H1 (cell line): ENCODE data around the gene ADD1. TPM values are rescaled to one million over a fixed set of nuclear protein-coding genes. Genes with fewer than 3 reads are reported as not detected.
A peak's percentile ranks its signal among the peaks of the same experiment; 100 is the strongest.

Experiments used
- CTCF ChIA-PET: fragments of 300-600 bp; sonication (Branson Sonifier 250); formaldehyde crosslinking; loops from one replicate; lab custom pipeline; 2021; ENCODE audit not compliant: partially characterized antibody; lab: Charles Lee
- POLR2A ChIA-PET: fragments of 300-600 bp; sonication (Branson Sonifier 250); formaldehyde crosslinking; loops from one replicate; lab custom pipeline; 2021; ENCODE audit warnings: inconsistent platforms; ENCODE audit not compliant: partially characterized antibody; lab: Charles Lee
- DNase-seq, 2 experiments: peaks; one replicate each; pipeline versions ENCODE4 v3.0.0 to v3.0.0-alpha.2; 2010 to 2022; ENCODE audit warnings: low spot score in 2 of 2, low read depth in 1 of 2, mixed read lengths in 1 of 2
- FAIRE-seq: peaks from 2 replicates; lab custom pipeline; 2011; peaks lifted over from hg19 to GRCh38; lab: Jason Lieb, UNC
- H2AFZ ChIP-seq: 2 replicates; pipeline ENCODE4 v1.8.1; 2012; ENCODE audit warnings: low read length, inconsistent platforms
- H2AK5ac ChIP-seq: 2 replicates; pipeline ENCODE4 v1.6.1; 2013; ENCODE audit warnings: low read depth, low read length
- H2BK120ac ChIP-seq: replicated peaks from 2 replicates; pipeline ENCODE3; 2013; ENCODE audit warnings: low read depth, low read length, inconsistent platforms
- H2BK12ac ChIP-seq: 2 replicates; pipeline ENCODE4 v1.6.1; 2013; ENCODE audit warnings: low read depth, low read length
- H2BK15ac ChIP-seq: 2 replicates; pipeline ENCODE4 v1.6.1; 2013; ENCODE audit warnings: low read length
- H2BK20ac ChIP-seq: 2 replicates; pipeline ENCODE4 v1.6.1; 2013; ENCODE audit warnings: low read length
- H2BK5ac ChIP-seq: 2 replicates; pipeline ENCODE4 v1.6.1; 2013; ENCODE audit warnings: low read depth, low read length
- H3K14ac ChIP-seq: 2 replicates; pipeline ENCODE4 v1.6.1; 2013; ENCODE audit warnings: inconsistent platforms; ENCODE audit not compliant: insufficient read length
- H3K18ac ChIP-seq: 2 replicates; pipeline ENCODE4 v1.6.1; 2013; ENCODE audit warnings: low read length; ENCODE audit errors: extremely low read depth
- H3K23ac ChIP-seq: 2 replicates; pipeline ENCODE4 v1.6.1; 2013; ENCODE audit warnings: inconsistent platforms; ENCODE audit not compliant: insufficient read length
- H3K23me2 ChIP-seq: 2 replicates; pipeline ENCODE4 v1.6.1; 2013; ENCODE audit warnings: low read depth, low read length
- H3K27ac ChIP-seq: 2 replicates; pipeline ENCODE4 v1.6.1; 2011; ENCODE audit warnings: low read depth, low read length, inconsistent platforms
- H3K27me3 ChIP-seq, 4 experiments: replicated peaks in 1 of 4; 1 replicate in 1 of 4; 2 replicates in 3 of 4; pipeline versions ENCODE4 v1.6.1 to v1.8.1; 2011 to 2013; ENCODE audit warnings: low read length in 3 of 4, mild to moderate bottlenecking in 3 of 4, inconsistent platforms in 2 of 4, mixed read lengths in 2 of 4, moderate library complexity in 1 of 4; ENCODE audit not compliant: control insufficient read depth in 3 of 4, insufficient read depth in 3 of 4; ENCODE audit errors: extremely low read depth in 1 of 4
- H3K36me3 ChIP-seq, 4 experiments: 2 replicates each; pipeline versions ENCODE4 v1.6.1 to v1.8.1; 2011 to 2013; ENCODE audit warnings: mild to moderate bottlenecking in 4 of 4, low read length in 3 of 4, moderate library complexity in 2 of 4, control low read depth in 1 of 4, inconsistent platforms in 1 of 4; ENCODE audit not compliant: insufficient read depth in 4 of 4, control insufficient read depth in 2 of 4
- H3K4ac ChIP-seq: replicated peaks from 2 replicates; pipeline ENCODE3; 2013; ENCODE audit warnings: low read length, low read depth, mixed read lengths, inconsistent platforms; ENCODE audit not compliant: insufficient read length
- H3K4me1 ChIP-seq, 4 experiments: replicated peaks in 1 of 4; 1 replicate in 1 of 4; 2 replicates in 3 of 4; pipeline versions ENCODE4 v1.6.1 to v1.8.1; 2011 to 2013; ENCODE audit warnings: low read length in 3 of 4, inconsistent platforms in 2 of 4, mixed read lengths in 1 of 4; ENCODE audit not compliant: insufficient read depth in 4 of 4, control insufficient read depth in 3 of 4
- H3K4me2 ChIP-seq, 2 experiments: 2 replicates each; pipeline versions ENCODE4 v1.6.1 to v1.8.1; 2011 to 2013; ENCODE audit warnings: low read depth in 2 of 2, low read length in 2 of 2, control low read depth in 1 of 2, inconsistent platforms in 1 of 2, mild to moderate bottlenecking in 1 of 2; ENCODE audit not compliant: insufficient read depth in 1 of 2
- H3K4me3 ChIP-seq, 4 experiments: fragments of 200-600, 300-600 bp in 1 of 4; sonication (generic), shearing (Covaris generic), sonication (Bioruptor Twin) in 1 of 4; 2 replicates each; pipeline versions ENCODE4 v1.5.1 to v1.8.1; 2011 to 2016; ENCODE audit warnings: low read length in 4 of 4, low read depth in 3 of 4, control low read depth in 2 of 4, inconsistent platforms in 2 of 4, mild to moderate bottlenecking in 2 of 4, mixed read lengths in 1 of 4, moderate library complexity in 1 of 4; ENCODE audit not compliant: insufficient read depth in 2 of 4; ENCODE audit errors: extremely low read depth in 1 of 4
- H3K56ac ChIP-seq: replicated peaks from 2 replicates; pipeline ENCODE3; 2013; ENCODE audit warnings: low read depth, mild to moderate bottlenecking, mixed read lengths, low read length, inconsistent platforms; ENCODE audit not compliant: insufficient read length
- H3K79me1 ChIP-seq: 2 replicates; pipeline ENCODE4 v1.6.1; 2013; ENCODE audit warnings: low read depth, low read length, control low read depth
- H3K79me2 ChIP-seq, 2 experiments: 2 replicates each; pipeline versions ENCODE4 v1.6.1 to v1.8.1; 2012 to 2013; ENCODE audit warnings: low read length in 2 of 2, mild to moderate bottlenecking in 2 of 2, inconsistent platforms in 1 of 2; ENCODE audit not compliant: insufficient read depth in 2 of 2, control insufficient read depth in 1 of 2
- H3K9ac ChIP-seq, 4 experiments: replicated peaks in 1 of 4; 1 replicate in 1 of 4; 2 replicates in 3 of 4; pipeline versions ENCODE4 v1.6.1 to v1.8.1; 2011 to 2013; ENCODE audit warnings: low read depth in 3 of 4, low read length in 3 of 4, control low read depth in 2 of 4, mild to moderate bottlenecking in 2 of 4, moderate library complexity in 2 of 4, inconsistent platforms in 1 of 4; ENCODE audit errors: extremely low read depth in 1 of 4
- H3K9me3 ChIP-seq, 2 experiments: 2 replicates each; pipeline versions ENCODE4 v1.6.1 to v1.8.1; 2012 to 2013; ENCODE audit warnings: mild to moderate bottlenecking in 2 of 2, moderate library complexity in 2 of 2, control low read depth in 1 of 2, inconsistent platforms in 1 of 2, low read depth in 1 of 2, low read length in 1 of 2, mixed read lengths in 1 of 2; ENCODE audit not compliant: insufficient read depth in 2 of 2
- H4K20me1 ChIP-seq, 2 experiments: replicated peaks in 1 of 2; 2 replicates each; pipeline versions ENCODE3 to v1.8.1; 2011 to 2013; ENCODE audit warnings: inconsistent platforms in 2 of 2, low read length in 2 of 2, mild to moderate bottlenecking in 1 of 2; ENCODE audit not compliant: insufficient read depth in 2 of 2, control insufficient read depth in 1 of 2
- H4K5ac ChIP-seq: 2 replicates; pipeline ENCODE4 v1.6.1; 2013; ENCODE audit warnings: low read length, low read depth, mixed read lengths, inconsistent platforms; ENCODE audit not compliant: insufficient read length
- H4K8ac ChIP-seq: 2 replicates; pipeline ENCODE4 v1.8.0; 2013; ENCODE audit warnings: mild to moderate bottlenecking, moderate library complexity, low read length, inconsistent platforms; ENCODE audit not compliant: insufficient read depth; ENCODE audit errors: extremely low read depth
- H4K91ac ChIP-seq: replicated peaks from 2 replicates; pipeline ENCODE3; 2013; ENCODE audit warnings: low read length, mixed read lengths, inconsistent platforms; ENCODE audit not compliant: insufficient read length
- ASH2L ChIP-seq: fragments of 200-600, 300-600 bp; sonication (generic); IDR thresholded peaks from one replicate; pipeline ENCODE4 v1.7.1; 2017; ENCODE audit warnings: low read length
- CHD1 ChIP-seq: IDR thresholded peaks from 2 replicates; pipeline ENCODE4 v1.6.1; 2012; ENCODE audit warnings: low read depth, low read length, improper control_type of control experiment
- CHD2 ChIP-seq: IDR thresholded peaks from 2 replicates; pipeline ENCODE4 v1.6.1; 2012; ENCODE audit warnings: low read length, improper control_type of control experiment
- POLR2A ChIP-seq, 2 experiments: IDR thresholded peaks; 1 replicate in 1 of 2; 2 replicates in 1 of 2; pipeline ENCODE4 v1.6.1; 2011; ENCODE audit warnings: low read depth in 2 of 2, low read length in 2 of 2, mild to moderate bottlenecking in 2 of 2; ENCODE audit errors: control extremely low read depth in 1 of 2
- RNF2 ChIP-seq: fragments of 200-900, 300-1000 bp; sonication (generic); IDR thresholded peaks from 2 replicates; pipeline ENCODE4 v1.7.1; 2016; ENCODE audit warnings: borderline replicate concordance, low read depth, mild to moderate bottlenecking, antibody characterized with exemption, low read length; ENCODE audit not compliant: poor library complexity, severe bottlenecking; ENCODE audit errors: missing control alignments
- SAP30 ChIP-seq: fragments of 300-600 bp; sonication (generic); IDR thresholded peaks from 2 replicates; pipeline ENCODE4 v1.7.1; 2012; ENCODE audit warnings: low read length, moderate library complexity, mild to moderate bottlenecking, inconsistent platforms; ENCODE audit not compliant: insufficient read depth, insufficient replicate concordance
- SP1 ChIP-seq: IDR thresholded peaks from 2 replicates; pipeline ENCODE4 v1.6.1; 2011; ENCODE audit warnings: low read depth, low read length
- SP2 ChIP-seq: IDR thresholded peaks from 2 replicates; pipeline ENCODE4 v1.6.1; 2012; ENCODE audit warnings: mild to moderate bottlenecking, low read length, inconsistent platforms
- SRF ChIP-seq: IDR thresholded peaks from 2 replicates; pipeline ENCODE4 v1.6.1; 2011; ENCODE audit warnings: mild to moderate bottlenecking, low read depth, low read length, moderate library complexity
- SUZ12 ChIP-seq: fragments of 200-600 bp; sonication (generic); IDR thresholded peaks from 2 replicates; pipeline ENCODE4 v1.6.1; 2012; ENCODE audit warnings: mild to moderate bottlenecking, inconsistent platforms, low read length, moderate library complexity, mixed read lengths
- TCF12 ChIP-seq: IDR thresholded peaks from 2 replicates; pipeline ENCODE4 v1.6.1; 2011; ENCODE audit warnings: low read depth, mild to moderate bottlenecking, low read length
- TEAD4 ChIP-seq: IDR thresholded peaks from 2 replicates; pipeline ENCODE4 v1.6.1; 2012; ENCODE audit warnings: low read depth, low read length, inconsistent platforms, mixed read lengths
- WGBS, 2 experiments: shearing (Covaris generic) in 1 of 2; methylation state at CpG; one replicate each; pipeline versions ENCODE4 v1.1.6 to v1.1.7; 2013 to 2015; ENCODE audit warnings: low lambda C conversion rate in 2 of 2, mixed read lengths in 2 of 2, inconsistent platforms in 1 of 2, low coverage in 1 of 2, missing lambda C conversion rate in 1 of 2; ENCODE audit not compliant: insufficient replicate concordance in 2 of 2, insufficient coverage in 1 of 2, insufficient read length in 1 of 2; ENCODE audit errors: extremely low coverage in 1 of 2, missing lambda C conversion rate in 1 of 2; 5-methylcytosine and 5-hydroxymethylcytosine counted together
- polyA plus RNA-seq, 7 experiments: library from polyadenylated mRNA; depleted of rRNA in 3 of 7; stranded (reverse) in 5 of 7; unstranded in 2 of 7; fragments of >200 nt in 5 of 7; fragments of 200-250 nt in 2 of 7; gene quantifications; 1 replicate in 5 of 7; 2 replicates in 1 of 7; 4 replicates in 1 of 7; pipeline versions ENCODE4 v1.2.1 to v1.2.3, GENCODE V29; 2011 to 2013; ENCODE audit warnings: missing spikeins in 2 of 7, mixed read lengths in 2 of 7
- total RNA-seq: library from RNA; stranded (reverse); fragmentation: NEBNext Ultra II Directional; extraction: Animal tissue kit (Norgen Biotek cat#: 25700); gene quantifications from 2 replicates; pipeline ENCODE4 v1.2.1, GENCODE V29; 2021

Gene ADD1
- total and polyA plus RNA-seq, 2 of the 8 experiments (the other 6 are each of a cell fraction or from before 2014, with no cell fraction given) = 113 to 143 TPM

- Histone ChIP-seq H2BK20ac (no peak overlapping the region), H2BK5ac (peak overlapping the region; percentile 37; the same call in 1 of the 2 replicates), H2BK15ac (no peak overlapping the region; the same call in 1 of the 2 replicates), H3K27me3 (no peaks in the 10 kb centered on the region), H3K27ac (no peak overlapping the region), H3K4me1 (peaks cover 0 to 15% (median 10%) of the 10 kb centered on the region in 4 experiments; a peak in 4 of 7 replicates), H3K9me3 (no peaks in the 10 kb centered on the region), H3K23me2 (no peaks in the 10 kb centered on the region), H3K36me3 (no peaks in the 10 kb centered on the region), H2AK5ac (no peak overlapping the region), H2BK120ac (no peak overlapping the region), H3K23ac (no peak overlapping the region), H4K5ac (no peak overlapping the region), H3K4me3 (no peak overlapping the region), H3K56ac (no peak overlapping the region), H3K79me1 (no peaks in the 10 kb centered on the region), H3K79me2 (no peaks in the 10 kb centered on the region), H3K14ac (no peak overlapping the region), H4K8ac (peak overlapping the region; percentile 9), H2BK12ac (no peak overlapping the region), H3K4ac (no peak overlapping the region), H3K4me2 (no peak overlapping the region), H3K18ac (no peak overlapping the region), H4K20me1 (peaks cover 0 to 3% of the 10 kb centered on the region in 2 experiments), H3K9ac (no peak overlapping the region), H4K91ac (no peak overlapping the region), H2AFZ (no peak overlapping the region)
- CTCF ChIA-PET = interaction anchor here (1.5 kb wide), 1 partner anchor 60 kb away, joined by 3 read pairs; no protein-coding TSS in a partner anchor
- 91% methylated on average over 27 of the region's 27 CpGs; no CpG with 5 or more reads in 1 of the 2 experiments for WGBS, 2 experiments
- POLR2A ChIA-PET = interaction anchor here (0.5 to 2.8 kb wide), 7 partner anchors 10 to 164 kb away, joined by 3 to 19 read pairs (median 5); no protein-coding TSS in a partner anchor
- DNase-seq (no peak), FAIRE-seq (no peak)
- TF ChIP-seq TEAD4 (no peak), SP1 (no peak), ASH2L (no peak), SAP30 (no peak), SP2 (no peak), CHD2 (no peak), RNF2 (no peak), SUZ12 (no peak), CHD1 (no peak), TCF12 (no peak), SRF (no peak), POLR2A (IDR thresholded peaks at IDR 0.05; ENCODE audit: control extremely low read depth in 1 of 2, low read depth in 2 of 2, low read length in 2 of 2) (no peak)
Measured at GRCh38 chr4:2802618-2803531, 40.8 kb upstream of the ADD1 start.
